Measurements from ENCODE around the gene ZNF799. TPM values are rescaled to one million over a fixed set of nuclear protein-coding genes. Genes with fewer than 3 reads are reported as not detected.

ZNF799 gene
- total RNA-seq (2014; rRNA removed; shearing (Covaris generic)) = 2.3 and 4.1 TPM in 2 replicates

DNA sequence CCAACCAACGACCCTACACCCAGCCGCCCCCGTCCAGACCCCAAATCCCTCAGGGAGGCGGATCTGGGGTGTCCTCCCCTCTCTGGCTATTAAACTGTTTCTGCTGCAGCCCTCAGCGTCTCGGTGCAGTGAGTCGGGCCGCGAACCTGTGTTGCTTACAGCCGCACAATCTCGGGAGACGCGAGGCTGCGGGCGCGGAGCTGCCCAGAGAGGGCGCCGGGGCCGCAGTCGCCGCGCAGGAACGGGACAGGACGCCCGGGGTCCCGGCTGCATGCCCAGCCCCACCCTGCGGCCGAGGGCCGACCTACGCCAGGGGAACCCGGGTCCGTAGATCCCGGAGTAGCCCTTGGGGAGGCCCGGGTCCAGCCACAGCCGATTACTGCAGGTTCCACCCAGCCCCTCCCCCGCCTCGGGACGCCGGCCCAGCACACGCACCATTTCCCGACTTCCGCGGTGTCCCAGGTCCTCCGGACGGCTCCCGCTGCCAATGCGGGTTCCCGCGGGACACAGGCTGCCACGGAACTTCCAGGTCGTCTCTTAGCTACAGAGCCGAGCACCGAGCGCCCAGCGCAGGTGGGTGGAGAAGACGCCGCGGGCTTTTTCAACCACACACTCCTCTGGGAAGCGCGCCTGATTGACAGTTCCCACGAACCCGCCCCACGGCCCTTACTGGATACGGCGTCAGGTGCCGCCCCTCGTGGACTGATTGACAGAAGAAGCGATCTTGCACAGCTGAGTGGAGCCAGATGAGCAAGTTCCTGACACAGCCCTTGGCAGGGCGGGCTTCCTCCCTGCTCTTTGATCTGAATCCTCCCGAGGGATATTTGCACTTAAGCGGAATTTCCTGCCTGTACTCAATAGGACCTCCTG is at the start of gene ZNF799:
Gene ZNF799, minus strand, starts transcription at position 639 of the 870 bp plus-strand sequence. Its CDS starts 201 bp downstream, at position 438.

DNA sequence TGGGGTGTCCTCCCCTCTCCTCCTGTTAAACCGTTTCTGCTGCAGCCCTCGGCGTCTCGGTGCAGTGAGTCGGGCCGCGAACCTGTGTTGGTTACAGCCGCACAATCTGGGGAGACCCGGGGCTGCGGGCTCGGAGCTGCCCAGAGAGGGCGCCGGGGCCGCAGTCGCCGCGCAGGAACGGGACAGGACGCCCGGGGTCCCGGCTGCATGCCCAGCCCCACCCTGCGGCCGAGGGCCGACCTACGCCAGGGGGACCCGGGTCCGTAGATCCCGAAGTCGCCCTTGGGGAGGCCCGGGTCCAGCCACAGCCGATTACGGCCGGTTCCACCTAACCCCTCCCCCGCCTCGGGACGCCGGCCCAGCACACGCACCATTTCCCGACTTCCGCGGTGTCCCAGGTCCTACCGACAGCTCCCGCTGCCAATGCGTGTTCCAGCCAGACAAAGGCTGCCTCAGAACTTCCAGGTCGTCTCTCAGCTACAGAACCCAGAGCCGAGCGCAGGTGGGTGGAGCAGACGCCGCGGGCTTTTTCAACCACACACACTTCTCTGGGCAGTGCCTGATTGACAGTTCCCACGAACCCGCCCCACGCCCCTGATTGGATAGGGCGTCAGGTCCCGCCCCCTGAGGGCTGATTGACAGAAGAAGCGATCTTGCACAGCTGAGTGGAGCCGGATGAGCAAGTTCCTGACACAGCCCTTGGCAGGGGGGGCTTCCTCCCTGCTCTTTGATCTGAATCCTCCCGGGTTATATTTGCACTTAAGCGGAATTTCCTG is 39.7 kb upstream of the ZNF799 start, which contains the start of gene ZNF443:
Gene ZNF443, minus strand, starts transcription at position 481 of the 776 bp plus-strand sequence. Its CDS starts 107 bp downstream, at position 374.

DNA sequence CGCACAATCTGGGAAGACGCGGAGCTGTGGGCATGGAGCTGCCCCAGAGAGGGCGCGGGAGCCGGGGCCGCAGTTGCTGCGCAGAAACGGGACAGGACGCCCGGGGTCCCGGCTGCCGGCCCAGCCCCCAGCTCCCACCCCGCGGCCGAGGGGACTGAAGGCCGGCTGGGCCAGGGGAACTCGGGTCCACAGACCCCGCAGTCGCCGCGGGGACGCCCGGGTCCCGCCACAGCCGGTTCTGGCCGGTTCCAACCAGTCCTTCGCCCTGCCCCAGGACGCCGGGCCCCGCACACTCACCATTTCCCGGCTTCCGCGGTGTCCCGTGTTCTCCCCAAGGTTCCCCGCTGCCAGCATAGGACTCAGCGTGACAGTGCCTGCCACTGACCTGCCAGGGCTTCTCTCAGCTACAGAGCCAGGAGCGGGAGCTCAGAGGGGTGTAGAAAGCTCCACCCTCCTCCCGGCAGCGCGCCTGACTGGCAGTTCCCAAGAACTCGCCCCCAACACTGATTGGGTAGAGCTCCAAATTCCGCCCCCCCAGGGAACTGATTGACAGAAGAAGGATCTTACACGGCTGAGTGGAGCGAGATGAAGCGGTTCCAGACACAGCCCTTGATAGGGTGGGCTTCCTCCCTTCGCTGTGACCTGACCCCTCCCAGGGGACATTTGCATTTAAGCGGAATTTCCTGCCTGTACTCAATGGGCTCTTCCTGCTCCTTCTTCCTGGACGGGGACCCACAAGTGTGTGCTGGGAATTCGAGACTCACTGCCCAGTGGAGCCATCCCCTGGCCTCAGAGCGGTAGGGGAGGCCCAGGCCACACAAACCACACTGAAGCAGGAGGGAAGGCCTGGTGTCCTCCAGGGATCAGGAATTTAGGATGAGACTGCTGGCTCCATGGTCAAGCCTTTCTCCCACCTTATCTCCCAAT is 35.6 kb downstream of the ZNF799 start, which contains the start of gene ZNF442:
Gene ZNF442, minus strand, starts transcription at position 448 of the 927 bp plus-strand sequence. CDS start 2,052 bp downstream, outside the sequence.

Small RNA genes within 50 kb of the gene (small RNA-seq; reads per million reads assigned to genes)
- not detected for gene RPS29P23

Other genes starting within 250 kb of the ZNF799 start
- gene ZNF625, start 244.5 kb downstream of the ZNF799 start, total RNA-seq (2014; rRNA removed; shearing (Covaris generic)) = 9.5 and 11.2 TPM in 2 replicates
- gene ZNF136, start 238.2 kb downstream of the ZNF799 start, total RNA-seq (2014; rRNA removed; shearing (Covaris generic)) = 10.0 and 11.6 TPM in 2 replicates
- 5.7 and 9.7 TPM in 2 replicates for gene ZNF44, start 106.4 kb downstream of the ZNF799 start, total RNA-seq (2014; rRNA removed; shearing (Covaris generic))
- gene ZNF563, start 67.6 kb downstream of the ZNF799 start, total RNA-seq (2014; rRNA removed; shearing (Covaris generic)) = 1.4 and 2.4 TPM in 2 replicates
- gene ZNF442, start 35.6 kb downstream of the ZNF799 start, total RNA-seq (2014; rRNA removed; shearing (Covaris generic)) = 0.21 and 0.53 TPM in 2 replicates
- 2.2 and 2.5 TPM in 2 replicates for gene ZNF443, start 39.8 kb upstream of the ZNF799 start, total RNA-seq (2014; rRNA removed; shearing (Covaris generic))
- 0.45 and 0.98 TPM in 2 replicates for gene ZNF709, start 83.5 kb upstream of the ZNF799 start, total RNA-seq (2014; rRNA removed; shearing (Covaris generic))
- gene ZNF564, start 150.2 kb upstream of the ZNF799 start, total RNA-seq (2014; rRNA removed; shearing (Covaris generic)) = 3.4 TPM in 2 replicates
- 8.4 and 12.2 TPM in 2 replicates for gene ZNF490, start 209.5 kb upstream of the ZNF799 start, total RNA-seq (2014; rRNA removed; shearing (Covaris generic))
- gene ZNF791, start 209.6 kb upstream of the ZNF799 start, total RNA-seq (2014; rRNA removed; shearing (Covaris generic)) = 12.5 and 16.3 TPM in 2 replicates

Data from A375 (cell line).